Muscle layer of duodenum (tissue), 2 donors: Measurements from ENCODE around the gene MTA3.
"Not testable (repeated sequence)": the region's sequence is repeated elsewhere in the genome, so short reads cannot be mapped to it uniquely, and the experiment has no call there.

Experiments
- H3K27ac ChIP-seq: one replicate; pipeline ENCODE4 v1.7.0; 2013; ENCODE audit warnings: mild to moderate bottlenecking, low read length
- H3K27me3 ChIP-seq: one replicate; pipeline ENCODE4 v1.7.0; 2013; ENCODE audit warnings: low read depth, mild to moderate bottlenecking, control low read depth, low read length
- H3K36me3 ChIP-seq, 2 donors: one replicate each; pipeline ENCODE4 v1.7.0; 2013; ENCODE audit warnings: low read length in 2 of 2, control low read depth in 1 of 2, mild to moderate bottlenecking in 1 of 2; ENCODE audit not compliant: insufficient read depth in 2 of 2, control insufficient read depth in 1 of 2
- H3K4me1 ChIP-seq, 2 donors: one replicate each; pipeline ENCODE4 v1.7.0; 2013; ENCODE audit warnings: low read length in 2 of 2, mild to moderate bottlenecking in 2 of 2, control low read depth in 1 of 2, moderate library complexity in 1 of 2; ENCODE audit not compliant: insufficient read depth in 2 of 2, control insufficient read depth in 1 of 2
- H3K4me3 ChIP-seq, 2 donors: one replicate each; pipeline ENCODE4 v1.7.0; 2013; ENCODE audit warnings: low read length in 2 of 2, low read depth in 1 of 2, mild to moderate bottlenecking in 1 of 2
- H3K9me3 ChIP-seq, 2 donors: one replicate each; pipeline ENCODE4 v1.7.0; 2013; ENCODE audit warnings: low read length in 2 of 2, control low read depth in 1 of 2, mild to moderate bottlenecking in 1 of 2; ENCODE audit not compliant: control insufficient read depth in 1 of 2
- donor health status: healthy.

MTA3 gene

DNA sequence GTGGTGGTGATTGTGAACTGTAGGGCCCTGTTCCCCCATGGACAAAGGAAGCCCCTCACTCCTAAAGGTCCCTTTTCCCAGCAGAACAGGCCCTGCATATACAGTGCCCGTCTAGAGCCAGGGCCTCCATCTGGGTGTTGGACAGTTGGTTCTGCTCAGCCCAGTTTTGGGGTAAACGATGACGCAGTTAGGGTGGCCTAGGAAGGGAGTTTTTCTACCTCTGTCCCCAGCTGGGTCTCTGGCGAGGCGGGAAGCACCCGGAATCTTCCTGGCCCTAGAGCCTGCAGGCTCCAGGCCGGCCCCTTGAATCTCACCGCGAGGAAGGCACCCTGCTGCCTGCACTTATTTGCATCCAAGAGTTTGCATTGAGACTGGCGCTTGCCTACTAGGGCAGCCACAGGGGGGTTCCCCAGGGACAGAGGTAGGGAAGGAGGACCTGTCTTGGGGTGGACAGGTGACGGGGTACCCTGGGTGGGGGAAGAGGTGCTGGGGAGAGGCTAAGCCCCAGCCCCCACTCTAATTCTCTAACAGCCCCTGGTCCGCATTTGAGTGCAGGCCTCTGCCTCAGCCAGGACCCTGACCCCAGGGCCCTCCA, 529 bp upstream of the MTA3 start:
- H3K9me3 ChIP-seq: no peaks in the 10 kb centered on the region
- peaks cover 0 to 2% of the 10 kb centered on the region in 2 donors for H3K36me3 ChIP-seq
- no peaks in the 10 kb centered on the region for H3K27me3 ChIP-seq
- H3K4me3 ChIP-seq: peak overlapping the region in 1 of 2 donors; percentile 33
- peaks cover 12 to 26% of the 10 kb centered on the region in 2 donors for H3K4me1 ChIP-seq
- peak overlapping the region; percentile 61 for H3K27ac ChIP-seq

DNA sequence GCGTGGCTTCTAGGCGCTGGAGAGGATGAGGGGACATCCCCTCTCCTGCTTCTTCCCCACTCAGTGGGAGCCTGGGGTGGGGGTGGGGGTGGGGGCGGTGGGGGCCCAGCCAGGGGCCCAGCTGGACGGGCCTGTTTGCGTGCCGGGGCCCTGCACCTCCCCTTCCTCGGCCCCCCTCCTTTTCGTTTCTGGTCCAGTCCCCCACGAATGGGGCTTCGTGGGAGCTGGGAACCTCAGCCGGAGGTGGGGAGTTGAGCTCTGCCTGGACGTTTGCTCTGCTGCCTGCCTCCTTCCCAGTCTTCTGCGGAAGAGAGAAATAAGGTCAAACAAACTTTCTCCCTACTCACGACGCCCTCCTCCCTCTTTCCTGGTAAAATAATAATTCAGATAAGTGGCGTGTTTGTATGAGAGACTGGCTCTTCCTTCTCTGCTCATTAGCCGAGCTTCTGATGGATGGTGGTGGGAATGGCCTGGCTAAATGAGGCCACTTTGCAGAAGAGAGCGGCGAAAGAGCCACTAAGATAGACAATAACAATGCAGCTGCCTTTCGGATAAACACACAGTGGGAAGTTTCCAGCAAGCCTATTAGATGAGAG, 782 bp downstream of the MTA3 start:
- Histone ChIP-seq H3K4me1 (peaks cover 12 to 29% of the 10 kb centered on the region in 2 donors), H3K9me3 (no peaks in the 10 kb centered on the region), H3K27me3 (no peaks in the 10 kb centered on the region), H3K27ac (peak overlapping the region; percentile 65), H3K4me3 (peak overlapping the region; percentile 69 to 70), H3K36me3 (peaks cover 0 to 7% of the 10 kb centered on the region in 2 donors)

DNA sequence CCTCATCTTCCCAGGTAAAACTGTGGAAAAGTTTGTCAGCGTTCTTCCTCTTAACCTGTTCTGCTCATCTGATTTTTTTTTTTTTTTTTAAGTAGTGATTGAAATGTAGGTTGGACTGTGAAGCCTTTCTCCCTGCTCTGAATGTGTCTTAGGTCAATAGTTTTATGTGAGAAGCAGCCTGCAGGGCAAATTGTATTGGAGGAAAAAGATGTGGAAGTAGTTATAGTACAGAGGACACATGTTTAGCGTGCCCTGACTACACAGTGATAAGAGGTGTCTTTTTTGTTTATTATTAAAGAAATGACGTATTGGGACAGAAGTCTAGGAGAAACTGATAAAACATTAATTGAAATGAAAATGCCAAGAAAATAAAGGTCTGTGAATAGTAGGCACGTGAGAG, 1.5 kb downstream of the MTA3 start:
- peaks cover 12 to 29% of the 10 kb centered on the region in 2 donors for H3K4me1 ChIP-seq
- no peaks in the 10 kb centered on the region for H3K9me3 ChIP-seq
- peak overlapping the region; percentile 69 to 70 for H3K4me3 ChIP-seq
- peak overlapping the region; percentile 65 for H3K27ac ChIP-seq
- peaks cover 0 to 7% of the 10 kb centered on the region in 2 donors for H3K36me3 ChIP-seq
- no peaks in the 10 kb centered on the region for H3K27me3 ChIP-seq

DNA sequence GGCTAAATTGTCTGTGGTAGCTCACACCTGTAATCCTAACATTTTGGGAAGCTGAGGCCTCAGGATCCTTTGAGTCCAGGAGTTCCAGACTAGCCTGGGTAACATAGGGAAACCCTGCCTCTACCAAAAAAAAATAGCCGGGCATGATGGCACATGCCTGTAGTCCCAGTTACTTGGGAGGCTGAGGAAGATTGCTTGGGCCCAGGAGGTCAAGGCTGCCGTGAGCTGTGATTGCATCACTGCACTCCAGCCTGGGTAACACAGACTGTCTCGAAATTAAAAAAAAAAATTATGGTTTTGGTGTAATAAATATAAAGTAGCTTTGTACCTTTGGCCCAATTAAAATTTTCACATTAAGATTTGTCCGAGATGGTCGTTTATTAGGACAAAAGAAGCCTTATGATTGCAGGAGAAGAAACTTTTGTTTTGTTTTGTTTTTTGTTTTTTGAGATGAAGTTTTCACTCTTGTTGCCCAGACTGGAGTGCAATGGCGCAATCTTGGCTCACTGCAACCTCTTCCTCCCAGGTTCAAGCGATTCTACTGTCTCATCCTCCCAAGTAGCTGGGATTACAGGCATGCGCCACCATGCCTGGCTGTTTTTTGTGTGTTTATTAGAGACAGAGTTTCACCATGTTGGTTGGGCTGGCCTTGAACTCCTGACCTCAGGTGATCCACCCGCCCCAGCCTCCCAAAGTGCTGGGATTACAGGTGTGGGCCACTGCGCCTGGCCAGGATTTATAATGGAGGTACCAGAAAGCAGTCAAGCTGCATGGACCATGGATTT, 4.1 kb downstream of the MTA3 start:
- Histone ChIP-seq H3K27me3 (no peaks in the 10 kb centered on the region), H3K27ac (no peak overlapping the region), H3K9me3 (no peaks in the 10 kb centered on the region), H3K4me1 (peaks cover 12 to 28% of the 10 kb centered on the region in 2 donors), H3K36me3 (peaks cover 3 to 7% of the 10 kb centered on the region in 2 donors), H3K4me3 (no peak overlapping the region)

DNA sequence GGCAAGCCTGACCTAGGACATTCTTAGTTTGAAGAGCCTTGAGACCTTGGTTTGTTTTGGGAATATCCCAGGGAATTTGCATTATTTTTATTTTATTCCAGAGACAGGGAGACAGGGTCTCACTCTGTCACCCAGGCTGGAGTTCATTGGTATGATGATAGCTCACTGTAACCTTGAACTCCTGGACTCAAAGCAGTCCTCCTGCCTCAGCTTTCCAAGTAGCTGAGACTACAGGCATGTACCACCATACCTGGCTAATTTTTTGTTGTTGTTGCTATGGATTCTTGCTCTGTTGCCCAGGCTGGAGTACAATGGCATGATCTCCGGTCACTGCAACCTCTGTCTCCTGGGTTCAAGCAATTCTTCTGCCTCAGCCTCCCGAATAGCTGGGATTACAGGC, 4.8 kb downstream of the MTA3 start:
- Histone ChIP-seq H3K36me3 (peaks cover 3 to 7% of the 10 kb centered on the region in 2 donors), H3K4me3 (no peak overlapping the region), H3K9me3 (no peaks in the 10 kb centered on the region), H3K27ac (no peak overlapping the region), H3K4me1 (peaks cover 8 to 27% of the 10 kb centered on the region in 2 donors), H3K27me3 (no peaks in the 10 kb centered on the region)

DNA sequence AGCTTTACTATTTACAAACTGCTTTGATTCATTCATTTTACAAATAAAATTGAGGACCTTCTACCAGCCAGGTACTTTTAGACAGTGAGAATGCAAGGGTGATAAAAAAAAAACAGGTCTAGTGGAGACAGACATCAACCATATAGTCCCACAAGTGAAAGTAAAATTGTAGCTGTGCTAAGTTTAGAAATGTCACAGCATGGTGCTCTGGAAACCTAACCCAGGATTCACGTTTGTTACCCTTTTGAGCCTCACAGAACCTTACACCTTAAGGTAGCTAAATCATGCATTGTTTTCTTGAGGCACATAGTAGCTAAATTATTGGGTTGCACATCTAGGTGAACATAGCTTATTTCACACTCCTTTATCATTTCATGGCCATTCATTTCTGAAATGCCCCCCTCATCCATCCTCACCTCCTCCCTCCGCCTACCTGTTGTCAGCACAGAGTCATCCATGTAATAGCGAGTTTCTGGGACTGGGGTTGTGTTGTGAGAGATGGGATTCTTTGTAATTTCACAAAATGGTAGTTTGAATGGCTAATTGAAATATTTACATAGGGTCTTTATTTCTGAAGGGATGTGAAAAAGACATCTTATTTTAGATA, 7.1 kb downstream of the MTA3 start:
- Histone ChIP-seq H3K9me3 (no peaks in the 10 kb centered on the region), H3K27ac (no peak overlapping the region), H3K4me1 (peaks cover 0 to 20% of the 10 kb centered on the region in 2 donors), H3K36me3 (peaks cover 9 to 13% of the 10 kb centered on the region in 2 donors), H3K27me3 (no peaks in the 10 kb centered on the region), H3K4me3 (no peak overlapping the region)

DNA sequence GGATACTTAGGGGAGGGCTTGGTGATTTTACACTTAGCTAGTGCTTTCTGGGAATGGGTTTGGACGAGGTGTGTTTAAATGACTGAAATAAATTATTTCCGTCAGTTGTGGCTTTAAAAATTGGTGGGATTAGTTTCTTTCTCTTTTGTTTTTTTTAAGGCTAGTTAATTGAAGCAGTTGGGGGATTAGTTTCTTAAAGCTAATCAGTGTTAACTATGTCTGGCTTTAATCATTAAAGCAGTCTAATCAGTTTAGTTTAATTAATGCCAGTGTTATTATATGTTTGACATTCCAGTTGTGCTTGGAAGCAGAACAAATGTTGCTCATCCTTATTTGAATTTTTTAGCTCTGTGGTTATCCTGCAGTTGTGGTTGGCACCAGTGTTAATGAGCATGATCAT, 10.2 kb downstream of the MTA3 start:
- no peaks in the 10 kb centered on the region for H3K27me3 ChIP-seq
- H3K4me3 ChIP-seq: no peak overlapping the region

DNA sequence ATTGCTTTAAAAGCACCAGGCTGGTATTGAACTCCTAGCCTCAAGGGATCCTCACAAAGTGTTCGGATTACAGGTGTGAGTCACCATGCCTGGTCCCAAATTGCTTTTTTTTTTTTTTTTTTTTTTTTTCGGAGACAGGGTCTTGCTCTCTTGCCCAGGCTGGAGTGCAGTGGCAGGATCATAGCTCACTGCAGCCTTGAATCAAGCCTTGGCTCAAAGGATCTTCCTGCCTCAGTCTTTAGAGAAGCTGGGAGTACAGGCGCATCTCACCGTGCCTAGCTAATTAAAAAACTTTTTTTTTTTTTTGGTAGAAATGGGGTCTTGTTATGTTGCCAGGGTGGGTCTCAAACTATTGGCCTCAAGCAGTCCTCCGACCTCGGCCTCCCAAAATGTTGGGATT, 12.8 kb downstream of the MTA3 start:
- Histone ChIP-seq H3K36me3 (peaks cover 6 to 9% of the 10 kb centered on the region in 2 donors), H3K27ac (no peak overlapping the region), H3K4me3 (no peak overlapping the region), H3K9me3 (no peaks in the 10 kb centered on the region), H3K27me3 (no peaks in the 10 kb centered on the region), H3K4me1 (peaks cover 0 to 9% of the 10 kb centered on the region in 2 donors)

More for the DNA sequence above, 10.2 kb downstream of the MTA3 start:
- Histone ChIP-seq H3K9me3 (no peaks in the 10 kb centered on the region), H3K4me1 (peaks cover 0 to 16% of the 10 kb centered on the region in 2 donors), H3K27ac (no peak overlapping the region), H3K36me3 (peaks cover 6 to 12% of the 10 kb centered on the region in 2 donors)

DNA sequence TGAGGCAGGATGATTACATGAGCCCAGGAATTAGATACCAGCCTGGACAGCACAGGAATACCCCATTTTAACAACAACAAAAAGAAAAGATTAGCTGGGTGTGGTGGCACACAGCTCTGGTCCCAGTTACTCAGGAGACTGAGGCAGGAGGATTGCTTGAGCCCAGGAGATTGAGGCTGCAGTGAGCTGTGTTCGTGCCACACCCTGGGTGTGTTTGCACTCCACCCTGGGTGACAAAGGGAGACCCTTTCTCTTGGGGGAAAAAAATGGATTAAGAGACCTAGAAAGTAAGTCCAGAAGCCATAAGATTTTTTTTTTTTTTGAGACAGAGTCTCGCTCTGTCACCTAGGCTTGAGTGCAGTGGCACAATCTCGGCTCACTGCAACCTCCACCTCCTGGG, 16.2 kb downstream of the MTA3 start:
- H3K4me3 ChIP-seq, H3K27ac ChIP-seq, H3K9me3 ChIP-seq, H3K4me1 ChIP-seq, H3K36me3 ChIP-seq, H3K27me3 ChIP-seq: not testable (repeated sequence)

DNA sequence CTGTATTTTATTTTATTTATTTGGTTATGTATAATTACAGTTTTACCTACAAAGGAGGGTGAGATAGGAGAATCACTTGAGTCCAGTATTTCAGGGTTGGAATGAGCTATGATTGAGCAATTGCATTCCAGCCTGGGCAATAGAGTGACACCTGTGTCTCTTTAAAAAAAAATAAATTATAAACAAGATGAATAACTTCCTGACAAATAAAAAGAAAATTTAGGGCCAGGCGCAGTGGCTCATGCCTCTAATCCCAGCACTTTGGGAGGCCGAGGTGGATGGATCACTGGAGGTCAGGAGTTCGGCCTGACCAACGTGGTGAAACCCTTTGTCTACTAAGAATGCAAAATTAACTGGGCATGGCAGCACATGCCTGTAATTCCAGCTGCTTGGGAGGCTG, 17.3 kb downstream of the MTA3 start:
- Histone ChIP-seq H3K27me3 (no peaks in the 10 kb centered on the region), H3K27ac (no peak overlapping the region), H3K4me3 (no peak overlapping the region), H3K4me1 (no peaks in the 10 kb centered on the region), H3K36me3 (peaks cover 3 to 5% of the 10 kb centered on the region in 2 donors), H3K9me3 (no peaks in the 10 kb centered on the region)

DNA sequence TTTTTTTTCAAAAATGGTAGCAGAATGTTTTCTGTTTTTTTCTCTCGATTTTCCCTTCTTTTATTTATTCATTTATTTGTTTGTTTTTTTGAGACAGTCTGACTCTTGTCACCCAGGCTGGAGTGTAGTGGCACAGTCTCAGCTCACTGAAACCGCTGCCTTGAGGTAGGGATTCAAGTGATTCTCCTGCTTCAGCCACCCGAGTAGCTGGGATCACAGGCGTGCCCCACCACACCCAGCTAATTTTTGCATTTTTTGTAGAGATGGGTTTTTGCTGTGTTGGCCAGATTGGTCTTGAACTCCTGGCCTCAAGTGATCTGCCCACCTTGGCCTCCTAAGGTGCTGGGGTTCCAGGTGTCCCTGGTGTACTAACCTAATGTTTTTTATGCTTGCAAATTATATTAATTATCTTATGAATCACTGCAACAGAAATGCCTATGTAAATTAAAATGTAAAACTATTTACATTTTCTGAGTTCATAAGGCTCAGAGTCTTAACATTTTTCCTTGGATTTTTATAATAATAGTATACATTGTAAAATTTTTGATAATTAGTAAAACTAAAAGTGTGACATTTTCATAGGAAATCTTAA, 19.2 kb downstream of the MTA3 start:
- Histone ChIP-seq H3K27me3 (no peaks in the 10 kb centered on the region), H3K4me3 (no peak overlapping the region)

More for the DNA sequence above, 19.2 kb downstream of the MTA3 start:
- H3K27ac ChIP-seq: no peak overlapping the region
- peaks cover 0 to 7% of the 10 kb centered on the region in 2 donors for H3K36me3 ChIP-seq
- H3K4me1 ChIP-seq: no peaks in the 10 kb centered on the region
- H3K9me3 ChIP-seq: no peaks in the 10 kb centered on the region
